ENCODE measurements around the gene OPN3.
"Not testable (repeated sequence)": the region's sequence is repeated elsewhere in the genome, so short reads cannot be mapped to it uniquely, and the experiment has no call there.

The OPN3 gene

GRCh38 chr1:241640149-241640866 is at the start of gene OPN3, which contains the start of gene CHML:
Gene OPN3 (minus strand): TSS chr1:241640369. CDS start chr1:241640254, 115 bp downstream.
Gene CHML (minus strand): TSS chr1:241640369. CDS start chr1:241635766, 4,603 bp downstream.
- DNase-seq (ENCODE audit: extremely low spot score, insufficient read length, low read depth) (peak; percentile 88), FAIRE-seq (peak; percentile 78)

- FAIRE-seq: no peak
- no peak for DNase-seq (ENCODE audit: extremely low spot score, insufficient read length, low read depth)
Measured at GRCh38 chr1:241688940-241689368, 48.8 kb upstream of the OPN3 start.

- FAIRE-seq: no peak
- no peak for DNase-seq (ENCODE audit: extremely low spot score, insufficient read length, low read depth)
Measured at GRCh38 chr1:241684108-241684507, 43.9 kb upstream of the OPN3 start.

GRCh38 chr1:241682921-241683320 is 42.8 kb upstream of the OPN3 start:
- FAIRE-seq: no peak
- no peak for DNase-seq (ENCODE audit: extremely low spot score, insufficient read length, low read depth)

- not testable (repeated sequence) for FAIRE-seq; DNase-seq (ENCODE audit: extremely low spot score, insufficient read length, low read depth)
Measured at GRCh38 chr1:241681861-241682448, 41.8 kb upstream of the OPN3 start.

GRCh38 chr1:241679961-241680360 is 39.8 kb upstream of the OPN3 start:
- DNase-seq (ENCODE audit: extremely low spot score, insufficient read length, low read depth) (no peak), FAIRE-seq (no peak)

GRCh38 chr1:241679404-241679803 is 39.2 kb upstream of the OPN3 start:
- no peak for DNase-seq (ENCODE audit: extremely low spot score, insufficient read length, low read depth)
- FAIRE-seq: no peak

- FAIRE-seq: no peak
- DNase-seq (ENCODE audit: extremely low spot score, insufficient read length, low read depth): no peak
Measured at GRCh38 chr1:241678536-241678935, 38.4 kb upstream of the OPN3 start.

- FAIRE-seq (no peak), DNase-seq (ENCODE audit: extremely low spot score, insufficient read length, low read depth) (no peak)
Measured at GRCh38 chr1:241677201-241677600, 37.0 kb upstream of the OPN3 start.

- DNase-seq (ENCODE audit: extremely low spot score, insufficient read length, low read depth) (no peak), FAIRE-seq (no peak)
Measured at GRCh38 chr1:241675983-241676382, 35.8 kb upstream of the OPN3 start.

- FAIRE-seq (no peak), DNase-seq (ENCODE audit: extremely low spot score, insufficient read length, low read depth) (no peak)
Measured at GRCh38 chr1:241674805-241675384, 34.7 kb upstream of the OPN3 start.

GRCh38 chr1:241672301-241672700 is 32.1 kb upstream of the OPN3 start:
- no peak for FAIRE-seq
- DNase-seq (ENCODE audit: extremely low spot score, insufficient read length, low read depth): no peak

GRCh38 chr1:241666419-241666818 is 26.2 kb upstream of the OPN3 start:
- no peak for FAIRE-seq

GRCh38 chr1:241660424-241660972 is 20.3 kb upstream of the OPN3 start:
- FAIRE-seq: no peak

More at GRCh38 chr1:241666419-241666818, 26.2 kb upstream of the OPN3 start:
- DNase-seq (ENCODE audit: extremely low spot score, insufficient read length, low read depth): no peak

GRCh38 chr1:241659016-241659415 is 18.8 kb upstream of the OPN3 start:
- DNase-seq (ENCODE audit: extremely low spot score, insufficient read length, low read depth); FAIRE-seq: not testable (repeated sequence)

More at GRCh38 chr1:241660424-241660972, 20.3 kb upstream of the OPN3 start:
- DNase-seq (ENCODE audit: extremely low spot score, insufficient read length, low read depth): no peak

GRCh38 chr1:241658081-241658793 is 18.1 kb upstream of the OPN3 start:
- DNase-seq (ENCODE audit: extremely low spot score, insufficient read length, low read depth) (no peak), FAIRE-seq (no peak)

- DNase-seq (ENCODE audit: extremely low spot score, insufficient read length, low read depth) (no peak), FAIRE-seq (no peak)
Measured at GRCh38 chr1:241654641-241655040, 14.5 kb upstream of the OPN3 start.

- DNase-seq (ENCODE audit: extremely low spot score, insufficient read length, low read depth) (no peak), FAIRE-seq (no peak)
Measured at GRCh38 chr1:241654019-241654418, 13.8 kb upstream of the OPN3 start.

GRCh38 chr1:241652012-241652411 is 11.8 kb upstream of the OPN3 start, which contains the start of gene WDR64:
Gene WDR64 (plus strand): TSS chr1:241652281. CDS start chr1:241652485, 204 bp downstream.
- DNase-seq (ENCODE audit: extremely low spot score, insufficient read length, low read depth) (no peak), FAIRE-seq (no peak)

- DNase-seq (ENCODE audit: extremely low spot score, insufficient read length, low read depth): no peak
- no peak for FAIRE-seq
Measured at GRCh38 chr1:241648159-241648558, 8.0 kb upstream of the OPN3 start.
